Smooth muscle cell (in vitro differentiated cells): ENCODE data around the gene MCM3. TPM values are rescaled to one million over a fixed set of nuclear protein-coding genes. Genes with fewer than 3 reads are reported as not detected.

ENCODE experiments used
- DNase-seq: peaks from one replicate; lab custom pipeline; 2025; ENCODE audit not compliant: unreplicated experiment; lab: John Stamatoyannopoulos, UW
- H2AFZ ChIP-seq: fragments of 200-600 bp; sonication (generic); 2 replicates; pipeline ENCODE4 v1.6.0; 2016; ENCODE audit warnings: antibody characterized with exemption, low read depth, mild to moderate bottlenecking
- H3F3A ChIP-seq: fragments of 200-600 bp; sonication (generic); 2 replicates; pipeline ENCODE4 v1.6.0; 2017; ENCODE audit warnings: antibody characterized with exemption, low read depth
- H3K27ac ChIP-seq: fragments of 200-600 bp; sonication (generic); 2 replicates; pipeline ENCODE4 v1.5.1; 2016; ENCODE audit warnings: low read depth, mild to moderate bottlenecking
- H3K27me3 ChIP-seq: fragments of 200-600 bp; sonication (generic); 2 replicates; pipeline ENCODE4 v1.6.1; 2016; ENCODE audit warnings: low read depth, mild to moderate bottlenecking
- H3K36me3 ChIP-seq: fragments of 200-600 bp; sonication (generic); 2 replicates; pipeline ENCODE4 v1.5.1; 2016; ENCODE audit warnings: low read depth
- H3K4me1 ChIP-seq: fragments of 200-600 bp; sonication (generic); 2 replicates; pipeline ENCODE4 v1.5.1; 2016; ENCODE audit warnings: low read depth
- H3K4me2 ChIP-seq: fragments of 200-600 bp; sonication (generic); 2 replicates; pipeline ENCODE4 v1.6.0; 2016; ENCODE audit warnings: mild to moderate bottlenecking
- H3K4me3 ChIP-seq: fragments of 200-600 bp; sonication (generic); 2 replicates; pipeline ENCODE4 v1.5.1; 2016; ENCODE audit warnings: mild to moderate bottlenecking
- H3K79me2 ChIP-seq: fragments of 200-600 bp; sonication (generic); 2 replicates; pipeline ENCODE4 v1.6.0; 2016; ENCODE audit warnings: low read depth, mild to moderate bottlenecking
- H3K9ac ChIP-seq: fragments of 200-600 bp; sonication (generic); 2 replicates; pipeline ENCODE4 v1.6.0; 2016; ENCODE audit warnings: low read depth
- H3K9me3 ChIP-seq: fragments of 200-600 bp; sonication (generic); replicated peaks from 2 replicates; pipeline ENCODE4 v1.5.1; 2016; ENCODE audit warnings: low read depth
- H4K20me1 ChIP-seq: fragments of 200-600 bp; sonication (generic); 2 replicates; pipeline ENCODE4 v1.6.0; 2016; ENCODE audit warnings: low read depth
- WGBS: methylation state at CpG from one replicate; pipeline ENCODE4 v1.1.7; 2016; ENCODE audit warnings: low lambda C conversion rate; 5-methylcytosine and 5-hydroxymethylcytosine counted together
- polyA plus RNA-seq: library from polyadenylated mRNA; unstranded; fragments of >200 nt; fragmentation: Nextera tagmentation; extraction: Ambion mirVana; gene quantifications from 2 replicates; pipeline ENCODE4 v1.2.1, GENCODE V29; 2016
- total RNA-seq: library from RNA; depleted of rRNA; stranded (reverse); fragments of >200 nt; gene quantifications from 2 replicates; pipeline ENCODE4 v1.2.3, GENCODE V29; 2014
- TF ChIP-seq, protein P1 (sequence below): fragments of 200-600 bp; sonication (generic); IDR thresholded peaks from 2 replicates; pipeline ENCODE4 v1.5.1; 2017; ENCODE audit warnings: borderline replicate concordance, mild to moderate bottlenecking, antibody characterized with exemption; ENCODE audit not compliant: insufficient read depth, poor library complexity, severe bottlenecking

The MCM3 gene
- total and polyA plus RNA-seq, 2 experiments from 2014 or later: 32.2 to 33.9 TPM

- H2AFZ ChIP-seq: peak overlapping the region; percentile 93
- H3K36me3 ChIP-seq: peaks cover 7% of the 10 kb centered on the region
- H3K9ac ChIP-seq: no peak overlapping the region
- H3K27ac ChIP-seq: peak overlapping the region; percentile 10
- peaks cover 12% of the 10 kb centered on the region for H3K79me2 ChIP-seq
- no peaks in the 10 kb centered on the region for H3K27me3 ChIP-seq
- H3F3A ChIP-seq: no peaks in the 10 kb centered on the region
- no peaks in the 10 kb centered on the region for H3K9me3 ChIP-seq
- WGBS: 30% methylated on average over 12 of the region's 12 CpGs
- peak overlapping the region; percentile 100 for H3K4me2 ChIP-seq
- no peaks in the 10 kb centered on the region for H4K20me1 ChIP-seq
- TF ChIP-seq, protein P1, sequence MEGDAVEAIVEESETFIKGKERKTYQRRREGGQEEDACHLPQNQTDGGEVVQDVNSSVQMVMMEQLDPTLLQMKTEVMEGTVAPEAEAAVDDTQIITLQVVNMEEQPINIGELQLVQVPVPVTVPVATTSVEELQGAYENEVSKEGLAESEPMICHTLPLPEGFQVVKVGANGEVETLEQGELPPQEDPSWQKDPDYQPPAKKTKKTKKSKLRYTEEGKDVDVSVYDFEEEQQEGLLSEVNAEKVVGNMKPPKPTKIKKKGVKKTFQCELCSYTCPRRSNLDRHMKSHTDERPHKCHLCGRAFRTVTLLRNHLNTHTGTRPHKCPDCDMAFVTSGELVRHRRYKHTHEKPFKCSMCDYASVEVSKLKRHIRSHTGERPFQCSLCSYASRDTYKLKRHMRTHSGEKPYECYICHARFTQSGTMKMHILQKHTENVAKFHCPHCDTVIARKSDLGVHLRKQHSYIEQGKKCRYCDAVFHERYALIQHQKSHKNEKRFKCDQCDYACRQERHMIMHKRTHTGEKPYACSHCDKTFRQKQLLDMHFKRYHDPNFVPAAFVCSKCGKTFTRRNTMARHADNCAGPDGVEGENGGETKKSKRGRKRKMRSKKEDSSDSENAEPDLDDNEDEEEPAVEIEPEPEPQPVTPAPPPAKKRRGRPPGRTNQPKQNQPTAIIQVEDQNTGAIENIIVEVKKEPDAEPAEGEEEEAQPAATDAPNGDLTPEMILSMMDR: no peak
- no peak for DNase-seq
- H3K4me3 ChIP-seq: peak overlapping the region; percentile 92
- H3K4me1 ChIP-seq: peaks cover 25% of the 10 kb centered on the region
These were observed 881 bp upstream of the MCM3 start for GRCh38 chr6:52285177-52286068.

GRCh38 chr6:52284131-52284459 lies 447 bp downstream of the MCM3 start:
- Histone ChIP-seq H3K4me2 (peak overlapping the region; percentile 100), H3K79me2 (peaks cover 18% of the 10 kb centered on the region), H3K4me3 (peak overlapping the region; percentile 92), H2AFZ (peak overlapping the region; percentile 100), H3K27me3 (no peaks in the 10 kb centered on the region), H3K36me3 (peaks cover 18% of the 10 kb centered on the region), H3K9me3 (no peaks in the 10 kb centered on the region), H3F3A (no peaks in the 10 kb centered on the region), H3K27ac (peak overlapping the region; percentile 10), H3K4me1 (peaks cover 25% of the 10 kb centered on the region), H3K9ac (peak overlapping the region; percentile 72), H4K20me1 (no peaks in the 10 kb centered on the region)
- under 1% methylated on average over 14 of the region's 14 CpGs for WGBS
- DNase-seq: peak; percentile 34
- TF ChIP-seq, protein P1: no peak

DNA sequence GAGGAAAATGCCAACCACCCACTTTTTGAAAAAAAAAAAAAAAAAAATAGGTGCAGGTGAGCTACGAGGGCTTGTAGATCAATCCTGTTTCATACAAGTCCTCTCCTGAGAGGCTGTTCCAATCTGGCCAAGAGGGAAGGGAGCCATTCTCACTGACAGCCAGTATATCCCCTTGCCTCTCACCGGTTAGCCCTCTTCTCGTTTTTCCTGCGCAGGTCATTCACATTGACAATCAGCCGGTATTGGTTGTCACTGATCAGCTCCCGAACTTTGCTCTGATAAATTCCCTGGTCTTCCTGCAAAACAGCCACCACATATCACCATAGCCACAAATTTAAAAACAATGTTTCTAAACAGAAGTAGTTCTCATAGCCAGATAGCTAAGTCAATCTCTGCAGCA lies 1.4 kb downstream of the MCM3 start:
- H4K20me1 ChIP-seq: no peaks in the 10 kb centered on the region
- H3K9ac ChIP-seq: no peak overlapping the region
- peaks cover 18% of the 10 kb centered on the region for H3K79me2 ChIP-seq
- H3K36me3 ChIP-seq: peaks cover 24% of the 10 kb centered on the region
- peak overlapping the region; percentile 92 for H3K4me3 ChIP-seq
- no peaks in the 10 kb centered on the region for H3K27me3 ChIP-seq
- H3K9me3 ChIP-seq: no peaks in the 10 kb centered on the region
- WGBS: 74% methylated on average over 6 of the region's 6 CpGs
- no peak overlapping the region for H3K27ac ChIP-seq
- TF ChIP-seq, protein P1: no peak
- no peak for DNase-seq
- H2AFZ ChIP-seq: no peak overlapping the region
- no peaks in the 10 kb centered on the region for H3F3A ChIP-seq
- peaks cover 25% of the 10 kb centered on the region for H3K4me1 ChIP-seq
- peak overlapping the region; percentile 100 for H3K4me2 ChIP-seq
